H54 (cell line): ENCODE data around the gene EML5.

Experiments
- DNase-seq: peaks from one replicate; pipeline ENCODE4 v3.0.0; 2011; ENCODE audit warnings: low spot score, mixed read lengths; ENCODE audit not compliant: insufficient read length
- FAIRE-seq: peaks from 3 replicates; lab custom pipeline; 2011; peaks lifted over from hg19 to GRCh38; lab: Jason Lieb, UNC
- POLR2A ChIP-seq: IDR thresholded peaks from 2 replicates; pipeline ENCODE4 v1.6.1; 2011; ENCODE audit warnings: low read depth, mild to moderate bottlenecking, low read length

The EML5 gene

GRCh38 chr14:88611878-88612277, 180.9 kb downstream of the EML5 start:
- TF ChIP-seq POLR2A: no peak
- FAIRE-seq (peak; percentile 73), DNase-seq (no peak)

- no peak for DNase-seq
- FAIRE-seq: no peak
- no peak for TF ChIP-seq POLR2A
Observed at GRCh38 chr14:88607829-88608228, 184.9 kb downstream of the EML5 start.

- DNase-seq (no peak), FAIRE-seq (no peak)
- TF ChIP-seq POLR2A: no peak
Observed at GRCh38 chr14:88605594-88605993, 187.2 kb downstream of the EML5 start.

- FAIRE-seq (no peak), DNase-seq (no peak)
- TF ChIP-seq POLR2A: no peak
Observed at GRCh38 chr14:88604212-88604611, 188.5 kb downstream of the EML5 start.

GRCh38 chr14:88599761-88600439, 192.9 kb downstream of the EML5 start:
- TF ChIP-seq POLR2A: no peak
- no peak for DNase-seq
- no peak for FAIRE-seq

DNA sequence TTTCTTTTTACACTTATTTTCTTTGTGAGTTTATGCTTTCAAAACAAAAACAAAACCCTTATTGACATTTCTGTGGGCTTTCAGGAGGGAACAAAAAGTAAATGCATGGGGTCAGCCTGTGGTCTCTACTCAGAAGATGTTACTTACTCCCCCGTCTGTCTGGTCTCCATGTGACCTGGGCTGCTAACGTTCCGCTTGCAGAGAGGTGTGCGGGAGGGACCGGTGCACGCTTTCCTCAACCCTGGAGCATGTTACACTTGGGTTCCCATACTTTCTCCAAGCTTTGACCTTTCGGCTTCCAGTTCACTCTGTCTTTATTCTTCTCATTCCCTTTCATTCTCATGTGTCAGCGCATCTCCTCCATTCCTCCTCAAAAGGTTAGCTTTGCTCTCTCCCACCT, 193.4 kb downstream of the EML5 start:
- TF ChIP-seq POLR2A: no peak
- FAIRE-seq (no peak), DNase-seq (no peak)

DNA sequence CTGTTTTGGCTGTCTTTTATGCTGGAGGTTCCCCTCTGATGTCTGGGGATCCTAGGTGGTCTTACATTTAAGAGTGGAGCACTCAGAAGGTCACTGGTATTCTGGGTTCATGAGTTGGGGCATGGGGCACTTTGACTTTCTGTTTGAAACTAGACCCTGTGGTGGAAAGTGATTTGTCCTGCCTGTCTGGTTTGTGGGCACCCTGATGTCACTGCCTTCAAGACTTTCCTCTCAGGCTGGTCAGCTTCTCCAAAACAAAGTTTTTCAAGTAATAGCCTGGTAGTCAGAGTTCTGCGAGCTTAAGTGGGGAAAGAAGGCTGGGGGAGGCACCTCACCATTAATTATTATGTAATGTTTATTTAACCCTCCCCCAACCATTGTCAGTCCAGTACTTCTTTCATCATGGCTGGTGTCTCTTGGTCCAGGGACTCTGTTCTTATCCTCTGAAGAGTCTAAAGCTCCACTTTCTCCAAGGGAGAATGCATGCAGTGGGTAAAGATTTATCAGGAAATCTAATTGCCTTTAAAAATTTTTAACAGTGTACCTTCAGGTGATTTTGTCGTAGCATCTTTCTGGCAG, 194.6 kb downstream of the EML5 start:
- TF ChIP-seq POLR2A: no peak
- DNase-seq: no peak
- no peak for FAIRE-seq

DNA sequence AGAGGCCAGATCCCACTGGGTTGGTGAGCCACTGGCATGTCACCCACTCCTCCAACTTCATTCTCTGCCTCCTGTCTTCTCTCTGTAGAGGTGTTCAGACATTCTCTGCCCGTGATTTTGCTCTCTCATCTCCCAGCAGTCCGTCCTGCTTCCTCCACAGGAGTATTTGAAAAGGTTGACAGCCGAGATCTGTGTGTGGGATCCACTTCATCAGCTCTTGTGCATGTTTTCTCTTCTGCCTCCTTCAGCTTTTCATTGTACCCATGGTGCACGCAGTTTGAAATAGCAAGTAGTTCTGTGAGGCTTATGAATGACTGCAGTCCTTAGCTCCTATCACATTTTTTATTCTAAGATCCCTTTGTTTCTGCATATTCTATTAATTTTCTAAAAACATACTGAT, 195.2 kb downstream of the EML5 start:
- FAIRE-seq (no peak), DNase-seq (no peak)
- TF ChIP-seq POLR2A: no peak

- TF ChIP-seq POLR2A: no peak
- no peak for FAIRE-seq
- DNase-seq: no peak
Observed at GRCh38 chr14:88597038-88597437, 195.7 kb downstream of the EML5 start.

DNA sequence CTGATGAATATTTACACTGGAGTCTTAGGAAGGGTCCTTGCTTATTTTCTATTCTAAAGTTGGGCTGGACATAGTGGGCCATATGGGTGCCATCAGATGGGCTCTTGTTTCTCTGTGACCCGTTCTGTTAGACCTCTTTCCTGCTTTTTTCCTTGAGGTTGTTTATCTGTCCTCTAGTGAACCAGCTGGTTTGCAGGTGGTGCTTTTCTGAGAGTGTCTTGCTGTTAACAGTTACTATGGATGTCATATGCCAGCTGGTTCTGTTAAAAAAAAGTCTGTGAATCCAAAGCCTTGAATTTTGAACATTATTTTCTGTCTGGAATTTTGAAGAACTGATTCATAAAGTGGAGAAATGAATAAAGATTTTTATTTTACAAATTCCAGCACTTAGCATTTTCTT, 200.7 kb downstream of the EML5 start:
- no peak for FAIRE-seq
- no peak for TF ChIP-seq POLR2A
- DNase-seq: no peak

DNA sequence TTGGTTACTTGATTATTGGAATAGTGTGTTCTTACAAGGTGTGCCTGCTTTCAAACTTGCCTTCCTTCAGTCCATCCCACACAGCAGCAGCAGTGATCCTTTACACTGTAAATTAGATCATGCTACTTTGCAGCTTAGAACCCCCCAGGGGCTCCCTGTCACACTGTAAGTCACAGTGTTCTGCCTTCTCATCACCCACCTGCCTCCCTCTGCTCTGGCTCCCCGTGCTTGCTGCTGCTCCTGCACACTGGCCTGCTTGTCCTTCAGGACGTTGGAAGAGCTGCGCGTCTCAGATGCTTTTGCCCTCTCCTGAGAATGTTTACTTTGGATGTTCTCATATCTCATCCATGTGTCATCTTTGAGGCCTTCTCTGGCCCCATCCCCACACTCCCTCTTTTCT, 202.6 kb downstream of the EML5 start:
- FAIRE-seq: no peak
- TF ChIP-seq POLR2A: no peak
- no peak for DNase-seq

DNA sequence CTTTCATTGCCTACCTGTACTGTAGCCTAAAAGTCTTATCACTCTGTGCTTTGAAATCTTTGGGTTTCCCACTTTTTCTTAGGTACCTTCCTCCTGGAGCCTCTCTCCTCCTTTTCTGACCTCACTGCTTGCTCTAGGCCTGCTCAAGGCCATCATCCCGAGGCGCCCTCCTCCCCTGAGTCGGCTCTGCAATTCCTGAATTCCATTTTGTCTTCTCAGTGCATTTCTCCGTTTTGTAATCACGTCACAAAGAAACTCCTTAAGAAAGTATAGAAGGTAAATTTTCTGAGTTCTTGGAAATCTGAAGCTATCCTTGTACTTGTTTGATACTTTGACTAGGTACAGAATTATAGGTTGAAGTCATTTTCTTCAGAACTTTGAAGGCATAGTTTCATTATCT, 204.7 kb downstream of the EML5 start:
- no peak for TF ChIP-seq POLR2A
- FAIRE-seq (no peak), DNase-seq (no peak)

GRCh38 chr14:88584451-88584850, 208.3 kb downstream of the EML5 start:
- DNase-seq (no peak), FAIRE-seq (no peak)
- no peak for TF ChIP-seq POLR2A

GRCh38 chr14:88576222-88576621, 216.5 kb downstream of the EML5 start:
- no peak for TF ChIP-seq POLR2A
- FAIRE-seq (no peak), DNase-seq (no peak)

- no peak for DNase-seq
- no peak for TF ChIP-seq POLR2A
- no peak for FAIRE-seq
Observed at GRCh38 chr14:88572117-88572516, 220.6 kb downstream of the EML5 start.
